Hematopoietic multipotent progenitor cell treated with erythropoietin and hydrocortisone succinate and interleukin-3 and kit ligand, for 15 days (in vitro differentiated cells): ENCODE data around the gene RTN4RL1.

ENCODE experiments used
- DNase-seq: peaks from one replicate; pipeline ENCODE4 v3.0.0-alpha.2; 2015; ENCODE audit warnings: low spot score

Gene RTN4RL1

DNA sequence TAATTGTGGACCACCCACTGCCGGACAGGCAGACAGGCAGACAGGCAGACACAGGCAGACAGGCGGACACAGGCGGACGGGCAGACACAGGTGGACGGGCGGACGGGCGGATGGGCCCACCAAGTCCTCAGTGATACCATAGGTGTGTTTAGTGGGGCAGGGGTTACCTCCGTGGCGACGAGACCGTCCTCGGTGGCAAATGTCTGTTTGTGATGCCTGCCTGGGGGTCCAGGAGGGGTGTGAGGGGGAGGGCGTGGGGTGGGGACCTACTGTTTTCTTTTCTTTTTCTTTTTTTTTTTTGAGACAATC, 76.7 kb downstream of the RTN4RL1 start:
- DNase-seq = no peak

DNA sequence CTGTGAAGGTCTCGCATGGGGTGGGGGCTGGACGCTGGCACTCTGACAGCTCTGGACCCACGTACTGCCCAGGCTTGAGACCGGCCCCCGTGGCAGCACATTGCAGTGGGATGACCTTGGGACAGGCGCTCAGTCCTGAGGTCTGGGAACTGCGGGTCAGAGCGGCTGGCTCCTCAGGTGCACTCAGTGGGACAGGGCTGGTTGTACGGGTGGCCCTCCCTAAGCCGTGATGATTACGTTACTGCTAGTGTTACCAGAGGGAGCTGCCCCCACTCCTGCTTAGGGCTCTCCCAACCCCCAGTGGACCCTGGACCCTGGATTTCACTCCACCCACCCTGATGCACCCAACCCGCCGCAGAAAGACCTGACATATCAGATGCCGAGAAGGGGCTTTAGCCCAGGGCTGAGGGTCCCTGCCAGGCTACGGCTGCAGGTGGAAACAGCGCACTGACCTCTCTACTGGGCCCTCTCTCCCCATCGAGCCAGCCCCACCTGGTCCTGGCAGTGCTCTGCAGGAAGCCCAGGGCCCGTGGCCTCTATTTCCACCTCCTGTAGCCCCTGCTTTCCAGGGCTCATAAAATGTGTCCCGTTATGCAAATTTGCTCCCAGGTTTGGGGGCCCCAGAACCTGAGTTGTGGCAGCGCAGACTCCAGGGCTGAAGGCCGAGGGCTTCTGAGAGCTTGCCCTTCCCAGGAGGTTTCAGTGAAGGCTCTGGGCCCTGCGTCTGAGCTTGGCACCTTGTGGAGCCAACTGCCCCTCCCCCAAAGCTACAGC, 77.2 kb downstream of the RTN4RL1 start:
- no peak for DNase-seq

DNA sequence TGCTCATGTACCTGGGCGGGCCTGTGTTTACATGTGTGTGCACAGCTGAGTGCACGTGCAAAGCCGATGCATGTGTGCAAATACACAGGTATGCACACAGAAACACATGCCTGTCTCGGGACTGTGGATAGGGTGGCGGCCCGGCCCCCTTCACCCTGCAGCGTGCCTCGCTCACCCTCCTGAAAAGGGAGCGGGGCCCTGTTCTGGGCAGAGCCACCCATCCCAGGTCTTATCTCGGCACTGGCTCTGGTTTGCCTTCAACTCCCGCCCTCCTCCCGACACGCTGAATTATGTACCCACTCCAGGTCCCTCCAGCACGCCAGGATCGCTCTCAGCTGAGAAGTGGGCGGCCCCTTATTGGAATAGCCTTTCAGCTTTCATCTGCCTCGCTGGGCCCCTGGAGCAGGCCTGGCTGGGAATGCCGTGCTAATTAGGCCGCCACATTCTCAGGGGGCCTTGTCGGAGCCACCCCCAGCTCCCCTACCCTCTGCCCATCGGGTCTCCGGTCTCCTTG, 77.8 kb downstream of the RTN4RL1 start:
- no peak for DNase-seq

DNA sequence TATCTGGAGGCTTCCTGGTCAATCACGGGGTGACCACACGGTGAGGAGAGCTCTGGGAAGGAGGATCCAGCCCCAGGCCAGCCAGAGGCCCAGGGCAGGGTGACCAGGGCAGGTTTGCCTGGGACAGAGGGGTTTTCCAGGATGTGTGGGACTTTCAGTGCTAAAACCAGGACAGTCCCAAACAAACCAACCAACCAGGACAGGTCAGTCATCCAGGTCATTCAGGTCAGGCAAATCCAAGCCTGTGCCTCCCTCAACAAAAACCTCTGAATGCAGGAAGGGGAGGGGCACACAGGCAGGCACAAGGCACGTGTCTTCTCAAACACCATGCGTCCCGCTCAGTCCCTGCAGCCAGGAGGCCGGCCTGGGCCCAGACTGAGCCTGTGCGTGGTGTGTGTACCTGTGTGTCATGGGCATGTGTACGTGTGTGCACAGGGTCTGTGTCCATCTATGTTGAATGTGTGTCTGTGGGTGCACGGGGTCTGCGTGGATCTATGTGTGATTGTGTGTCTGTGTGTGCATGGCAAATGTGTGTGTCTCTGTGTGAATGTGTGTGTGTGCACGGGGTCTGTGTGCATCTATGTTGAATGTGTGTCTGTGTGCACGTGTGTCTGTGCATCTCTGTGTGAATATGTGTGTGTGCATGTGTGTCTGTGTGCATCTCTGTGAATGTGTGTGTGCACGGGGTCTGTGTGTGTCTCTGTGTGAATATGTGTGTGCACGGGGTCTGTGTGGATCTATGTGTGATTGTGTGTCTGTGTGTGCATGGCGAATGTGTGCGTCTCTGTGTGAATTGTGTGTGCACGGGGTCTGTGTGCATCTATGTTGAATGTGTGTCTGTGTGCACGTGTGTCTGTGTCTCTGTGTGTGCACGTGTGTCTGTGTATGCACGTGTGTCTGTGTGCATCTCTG, 78.9 kb downstream of the RTN4RL1 start:
- no peak for DNase-seq

DNA sequence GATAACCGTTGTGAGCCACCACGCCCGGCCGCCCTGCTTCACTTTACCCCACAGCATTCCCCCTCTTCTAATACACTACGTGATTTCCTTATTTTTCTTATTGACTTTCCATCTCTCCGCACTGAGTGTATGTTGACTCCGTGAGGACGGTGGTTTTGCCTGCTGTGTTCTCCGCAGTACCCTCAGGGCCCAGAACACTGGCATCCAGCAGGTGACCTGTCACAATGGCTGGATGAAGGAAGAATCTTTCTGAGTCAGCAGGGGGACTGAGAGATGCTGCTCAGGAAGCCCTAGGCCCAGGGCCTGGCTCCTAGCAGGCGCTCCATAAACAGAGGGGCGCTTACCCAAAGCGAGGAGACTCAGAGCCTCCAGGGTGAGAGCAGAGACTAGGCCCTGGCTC, 79.5 kb downstream of the RTN4RL1 start:
- no peak for DNase-seq

DNA sequence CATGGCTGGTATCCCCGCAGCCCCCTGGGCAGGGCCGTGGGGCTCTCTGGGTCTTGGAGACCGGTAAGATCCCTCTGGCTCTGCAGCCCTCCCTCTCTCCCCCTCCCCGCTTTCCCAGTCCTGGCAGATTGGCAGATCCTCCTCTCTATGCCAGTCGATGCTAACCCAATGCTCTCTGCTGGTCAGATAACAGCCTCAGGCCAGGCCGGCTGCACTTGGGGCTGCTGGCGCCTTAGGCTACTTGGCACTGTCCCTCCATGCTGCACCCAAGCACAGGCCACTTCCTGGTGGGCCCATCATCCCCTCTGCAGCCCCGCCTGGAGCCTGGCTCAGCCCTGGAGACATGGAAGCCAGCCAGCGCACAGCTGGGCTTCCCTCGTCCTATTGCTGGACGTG, 81.7 kb downstream of the RTN4RL1 start:
- DNase-seq = no peak

DNA sequence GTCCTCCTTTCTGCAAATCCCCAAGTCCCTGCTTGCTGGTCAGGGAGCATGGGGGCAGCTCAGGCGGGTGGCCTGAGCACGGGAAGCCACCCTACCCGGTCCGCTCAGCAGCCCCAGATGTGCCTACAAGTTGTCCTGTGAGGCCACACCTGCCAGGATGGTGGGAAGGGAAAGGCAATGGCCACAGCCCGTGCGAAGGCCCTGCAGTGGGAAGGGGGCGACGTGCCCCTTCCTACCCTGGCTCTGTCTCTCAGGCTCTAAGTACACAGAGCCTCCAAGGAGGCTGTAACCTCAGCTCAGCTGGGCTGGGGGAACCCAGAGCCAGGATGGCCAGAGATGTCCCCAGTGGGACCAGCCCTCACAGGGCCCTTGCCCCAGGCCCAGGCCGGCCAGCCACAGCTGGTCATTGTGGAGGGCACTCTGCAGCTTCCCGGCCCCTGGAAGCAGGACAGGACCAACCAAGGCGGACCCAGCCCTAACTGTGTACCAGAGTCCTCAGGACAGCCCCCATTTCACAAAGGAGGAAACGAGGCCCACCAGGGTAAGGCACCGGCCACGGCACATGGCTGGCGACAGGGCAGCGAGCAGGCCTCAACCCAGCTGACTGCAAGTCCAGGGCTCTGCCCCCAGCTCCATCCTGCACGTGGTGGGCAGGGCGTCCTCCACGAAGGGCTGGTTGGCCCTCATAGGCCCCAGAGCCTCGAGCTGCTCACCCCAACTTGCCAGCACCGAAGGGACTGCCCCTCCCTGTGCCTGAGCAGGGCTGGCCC, 82.3 kb downstream of the RTN4RL1 start:
- DNase-seq = no peak

DNA sequence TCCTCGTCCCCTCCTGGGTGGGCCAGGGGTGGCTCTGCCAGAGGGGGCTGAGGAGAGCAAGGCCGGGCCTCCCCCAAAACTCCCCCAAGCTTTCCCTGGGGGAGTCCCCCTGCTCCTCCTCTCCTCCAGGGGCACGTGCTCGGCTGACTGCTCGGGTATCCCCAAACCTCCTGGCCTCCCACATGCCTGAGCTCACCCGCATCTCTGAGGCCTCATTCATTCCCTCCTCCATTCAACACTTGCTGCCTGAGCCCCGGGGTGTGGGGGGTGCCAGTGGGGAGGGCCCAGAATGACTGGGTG, 83.1 kb downstream of the RTN4RL1 start:
- DNase-seq = no peak

DNA sequence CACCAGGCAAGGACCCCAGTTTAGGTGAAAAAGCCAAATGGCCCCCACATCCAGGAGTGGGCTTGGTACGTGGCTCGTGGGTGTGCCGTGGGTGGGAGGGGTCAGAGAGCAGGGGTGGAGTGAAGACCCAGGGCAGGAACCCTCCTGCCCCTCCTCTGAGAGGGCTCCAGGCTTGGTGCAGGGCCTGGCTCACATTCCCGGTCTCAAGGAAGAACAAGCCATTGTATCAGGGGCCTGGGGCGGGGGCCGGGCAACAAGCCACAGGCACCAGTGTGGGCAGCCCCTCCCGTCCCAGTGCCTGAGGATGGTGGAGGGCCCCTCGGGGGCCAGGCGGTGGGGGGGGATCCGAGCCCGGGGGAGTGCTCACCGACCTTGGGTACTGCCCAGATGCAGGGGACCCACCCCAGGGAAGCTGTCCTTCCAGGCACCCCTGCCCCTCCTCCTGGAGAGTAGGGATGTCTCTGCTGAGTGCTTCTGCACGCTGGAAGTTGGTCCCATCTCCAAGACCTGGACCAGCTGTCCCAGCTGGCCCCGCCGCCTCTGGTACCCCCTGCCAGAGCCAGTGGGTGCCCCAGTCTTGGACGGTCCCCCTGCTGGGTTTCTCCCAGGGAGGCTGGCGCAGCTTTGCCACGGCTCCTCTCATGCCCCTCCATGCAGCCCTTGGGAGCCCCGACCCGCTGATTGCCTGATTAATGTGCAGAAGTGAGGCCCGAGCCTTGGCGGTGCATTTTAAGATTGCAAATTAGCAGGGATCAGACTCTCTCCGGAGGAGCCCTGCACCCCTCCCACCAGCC, 83.7 kb downstream of the RTN4RL1 start:
- DNase-seq = no peak

DNA sequence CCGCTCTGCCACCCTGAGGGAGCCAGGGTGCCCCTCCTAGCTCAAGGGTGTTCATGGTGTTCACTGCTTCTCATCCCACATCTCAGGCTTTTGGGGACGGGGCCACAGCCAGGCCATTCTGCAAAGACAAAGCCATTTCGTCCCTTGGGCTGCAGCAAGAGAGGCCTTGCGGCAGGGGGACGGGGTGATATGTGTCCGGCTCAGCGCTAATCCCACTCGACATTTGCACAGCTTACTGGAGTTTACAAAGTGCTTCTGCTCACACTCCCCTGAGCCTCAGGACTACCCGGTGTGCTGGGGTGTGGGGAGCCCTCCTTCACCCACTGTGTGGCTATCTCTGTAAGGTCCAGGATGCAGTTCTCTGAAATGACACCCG, 84.3 kb downstream of the RTN4RL1 start:
- DNase-seq = no peak

DNA sequence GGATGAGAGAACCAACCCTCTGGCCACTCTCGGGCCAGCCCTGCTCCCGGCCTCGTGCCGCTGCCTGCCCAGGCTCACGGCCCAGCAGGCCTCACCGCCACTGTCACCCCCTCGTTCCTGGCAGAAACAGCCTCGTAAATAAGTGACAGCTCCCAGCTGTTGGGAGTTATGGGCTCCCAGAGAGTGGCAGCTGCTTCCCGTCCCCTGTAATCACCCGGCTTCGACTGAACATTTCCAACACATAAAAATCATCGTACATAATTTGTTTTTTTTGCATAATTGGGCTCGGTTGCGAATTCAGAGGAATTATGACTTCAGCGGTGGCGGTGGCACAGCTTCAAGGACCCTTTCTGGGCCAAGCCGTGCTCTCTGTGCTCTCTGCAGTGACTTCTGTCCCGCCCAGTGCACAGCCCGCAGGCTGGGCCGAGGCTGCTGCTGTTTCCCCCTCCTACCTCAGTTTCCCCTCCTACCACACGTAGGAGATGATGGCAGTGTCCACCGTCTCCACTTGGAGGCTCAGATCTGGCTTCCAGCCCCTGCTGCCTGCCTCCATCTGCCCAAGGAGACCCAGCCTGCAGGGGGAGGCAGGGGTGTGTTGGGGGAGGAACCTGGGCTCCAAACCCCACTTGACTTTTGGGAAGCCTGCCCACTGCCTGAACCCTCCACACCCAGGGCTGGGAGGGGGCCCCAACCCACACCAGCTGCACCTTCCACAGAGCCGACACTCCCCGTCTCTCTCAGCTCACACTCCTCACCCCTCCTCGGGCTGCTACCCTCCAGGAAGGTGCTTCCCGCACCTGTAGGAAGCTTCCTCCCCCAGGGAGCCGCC, 84.9 kb downstream of the RTN4RL1 start:
- no peak for DNase-seq

DNA sequence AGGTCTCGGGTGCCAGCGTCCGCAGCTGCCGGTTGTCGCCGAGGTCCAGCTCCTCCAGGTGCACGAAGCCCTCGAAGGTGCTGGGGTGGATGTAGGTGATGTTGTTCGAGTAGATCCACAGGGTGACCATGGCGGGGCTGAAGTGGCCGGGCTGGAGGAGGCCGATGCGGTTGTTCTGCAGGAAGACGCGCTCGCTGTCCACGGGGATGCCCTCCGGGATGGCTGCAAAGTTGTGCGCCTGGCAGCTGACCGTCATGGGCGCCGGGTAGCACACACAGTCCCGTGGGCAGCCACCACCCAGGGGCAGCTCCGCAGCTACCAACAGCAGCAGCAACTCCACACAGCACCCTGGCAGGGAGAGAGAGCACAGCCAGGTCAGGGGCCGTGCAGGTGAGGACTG, 87.7 kb downstream of the RTN4RL1 start:
- DNase-seq = no peak

DNA sequence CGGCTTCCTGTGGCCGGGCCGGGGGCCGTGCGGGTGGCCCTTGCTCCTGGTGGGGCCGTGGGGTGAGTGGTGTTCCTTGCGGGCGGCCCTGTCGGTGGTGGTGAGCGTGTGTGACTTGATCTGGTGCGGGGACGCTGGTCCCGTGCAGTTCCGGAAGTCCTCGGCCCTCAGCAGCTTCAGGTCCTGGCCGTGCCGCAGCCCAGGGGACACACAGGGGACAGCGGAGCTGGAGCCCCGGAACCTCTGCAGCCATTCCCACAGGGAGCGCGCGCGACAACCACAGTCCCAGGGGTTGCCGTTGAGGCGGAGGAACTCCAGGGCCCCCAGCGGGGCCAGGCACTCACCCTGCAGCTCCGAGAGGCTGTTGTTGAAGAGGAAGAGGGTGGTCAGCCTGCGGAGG, 88.4 kb downstream of the RTN4RL1 start:
- no peak for DNase-seq

DNA sequence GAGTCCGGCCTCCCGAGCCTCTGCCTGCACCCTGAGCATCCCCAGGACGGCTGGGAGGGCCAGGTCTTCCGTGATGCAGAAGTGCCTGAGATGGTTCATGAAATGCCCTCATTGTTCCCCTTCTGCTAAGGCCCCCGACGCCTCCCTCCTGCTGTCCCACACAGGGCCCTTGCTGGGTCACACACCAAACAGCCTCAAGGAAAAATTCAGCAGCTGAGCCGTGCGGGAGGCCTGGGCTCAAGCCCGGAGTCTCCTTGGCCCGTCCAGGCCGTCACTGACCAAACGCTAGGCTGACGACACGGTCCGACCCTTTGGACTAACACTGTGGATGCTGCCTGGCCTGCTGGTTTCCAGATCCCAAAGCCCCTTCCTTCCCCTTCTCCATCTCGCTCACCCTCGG, 90.2 kb downstream of the RTN4RL1 start:
- DNase-seq = no peak

DNA sequence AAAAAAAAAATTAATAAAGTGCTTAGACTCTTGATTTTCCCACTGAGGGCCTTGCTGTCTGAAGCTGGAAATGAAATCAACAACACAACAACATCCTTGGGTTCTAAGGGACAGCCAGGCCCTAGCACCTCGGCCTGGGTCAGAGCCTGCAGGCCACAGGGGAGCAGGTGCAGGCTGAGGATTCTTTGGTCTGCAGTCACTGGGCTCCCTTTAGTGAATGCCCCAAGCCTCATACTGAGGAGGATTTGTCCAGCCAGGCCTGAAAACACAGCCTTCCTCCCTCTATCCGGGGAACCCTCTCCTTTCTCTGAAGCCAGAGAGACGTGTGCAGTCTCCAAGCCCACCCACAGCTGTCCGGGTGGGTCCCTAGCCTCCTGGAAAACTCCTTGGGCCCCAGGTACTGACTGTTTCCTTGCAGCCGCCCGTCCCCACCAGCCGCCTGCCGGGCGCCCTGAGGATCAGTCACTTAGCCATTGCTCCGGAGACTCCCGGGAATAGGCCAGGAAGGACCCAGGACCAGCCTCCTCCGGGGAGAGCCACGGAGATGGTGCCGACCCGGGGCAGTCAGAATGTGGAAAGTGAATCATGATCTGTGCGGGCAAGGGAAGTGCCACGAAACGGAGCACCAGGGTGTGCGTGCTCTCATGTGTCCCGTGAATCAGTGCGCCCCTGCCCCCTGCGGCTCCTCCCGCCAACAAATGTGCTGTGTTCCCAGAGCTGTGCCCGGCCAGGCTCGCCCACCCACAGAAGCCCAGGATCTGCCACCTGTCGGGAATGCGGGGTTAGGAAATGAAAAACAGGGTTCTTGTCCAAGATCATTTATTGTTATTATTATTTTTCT, 91.0 kb downstream of the RTN4RL1 start:
- DNase-seq = no peak

DNA sequence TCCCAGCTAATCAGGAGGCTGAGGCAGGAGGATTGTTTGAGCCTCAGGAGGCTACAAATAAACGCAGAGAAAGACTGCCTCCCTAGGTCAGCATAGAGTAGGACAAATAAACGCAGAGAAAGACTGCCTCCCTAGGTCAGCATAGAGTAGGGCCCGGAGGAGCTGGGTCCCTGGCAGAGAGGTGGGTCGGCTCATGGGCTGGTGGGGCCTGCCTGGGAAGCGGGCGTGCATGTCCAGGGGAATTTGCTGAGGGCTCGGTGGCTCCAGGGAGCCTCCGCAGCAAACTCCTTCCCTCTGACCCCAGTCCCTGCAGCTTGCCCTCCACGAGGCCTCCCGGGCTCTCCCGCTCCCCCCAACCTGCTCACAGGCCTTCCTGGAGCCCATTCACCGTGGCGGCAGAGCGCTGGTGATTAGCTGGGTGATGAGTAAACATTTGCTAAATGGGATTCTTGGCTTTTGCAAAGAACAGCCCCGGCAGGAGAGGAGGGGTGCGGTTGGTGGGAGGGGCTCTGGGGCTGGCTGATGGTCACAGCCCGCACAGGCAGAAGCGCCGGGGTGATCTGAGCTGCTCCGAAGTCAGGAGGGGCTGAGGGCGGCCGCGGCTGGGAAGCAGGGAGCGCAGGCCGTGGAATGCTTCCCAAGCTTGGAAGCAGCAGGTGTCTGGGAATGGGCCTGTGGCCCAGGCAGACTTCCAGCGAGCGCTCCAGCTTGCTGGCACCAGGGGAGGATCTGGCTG, 93.1 kb downstream of the RTN4RL1 start:
- DNase-seq = no peak

DNA sequence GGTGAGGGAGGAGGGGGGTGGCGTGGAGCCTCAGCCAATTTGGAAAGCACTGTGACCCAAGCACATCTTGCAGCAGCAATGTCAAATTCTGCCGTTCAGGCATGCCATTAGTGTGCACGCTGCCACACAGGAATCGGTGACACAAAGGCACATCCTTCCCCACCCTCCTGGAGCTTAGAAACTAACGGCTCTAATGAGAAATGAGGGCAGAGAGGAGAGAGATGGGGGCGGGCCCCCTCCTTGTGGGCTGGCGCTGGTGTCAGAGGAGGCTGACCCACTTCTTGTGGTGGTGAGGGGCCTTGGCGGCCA, 94.8 kb downstream of the RTN4RL1 start:
- no peak for DNase-seq

DNA sequence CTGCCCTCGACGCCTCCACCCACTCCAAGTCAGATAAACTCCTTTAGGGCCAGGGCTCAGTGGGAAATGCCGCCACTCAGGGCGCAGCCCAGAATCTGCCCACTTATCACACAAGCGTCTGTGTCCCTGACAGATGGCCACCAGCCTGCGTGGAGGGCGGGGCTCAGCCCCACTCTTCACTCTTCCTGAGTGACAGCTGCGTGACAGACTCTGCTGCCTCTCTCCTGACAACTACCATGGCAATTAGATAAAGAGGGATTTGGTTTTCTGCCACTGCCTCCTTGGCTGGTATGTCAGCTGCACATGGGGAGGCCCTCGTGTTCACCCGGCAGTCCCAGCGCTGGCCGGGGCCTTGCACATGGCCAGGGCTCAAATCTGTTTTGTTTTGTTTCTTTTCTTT, 96.2 kb downstream of the RTN4RL1 start:
- peak; percentile 30 for DNase-seq

DNA sequence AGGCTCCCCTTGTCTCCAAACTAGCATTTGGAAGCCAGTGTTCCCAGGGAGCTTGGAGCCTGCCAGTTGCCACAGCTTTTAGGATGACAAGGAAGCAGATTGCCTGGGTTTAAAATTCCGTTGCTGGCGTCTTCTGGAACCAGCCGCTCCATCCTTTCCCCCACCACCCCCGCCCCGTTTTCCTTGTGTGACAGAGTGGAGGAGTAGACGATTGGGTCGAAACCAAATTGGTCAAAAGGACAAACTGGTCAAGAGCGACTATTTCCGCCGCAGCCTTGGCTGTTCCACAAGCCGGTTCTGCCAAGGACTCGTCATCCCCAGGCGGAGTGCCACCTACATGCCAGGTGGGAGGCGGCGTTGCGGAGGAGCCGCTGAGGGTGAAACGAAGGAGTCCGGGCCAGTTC, 104.2 kb downstream of the RTN4RL1 start:
- no peak for DNase-seq

DNA sequence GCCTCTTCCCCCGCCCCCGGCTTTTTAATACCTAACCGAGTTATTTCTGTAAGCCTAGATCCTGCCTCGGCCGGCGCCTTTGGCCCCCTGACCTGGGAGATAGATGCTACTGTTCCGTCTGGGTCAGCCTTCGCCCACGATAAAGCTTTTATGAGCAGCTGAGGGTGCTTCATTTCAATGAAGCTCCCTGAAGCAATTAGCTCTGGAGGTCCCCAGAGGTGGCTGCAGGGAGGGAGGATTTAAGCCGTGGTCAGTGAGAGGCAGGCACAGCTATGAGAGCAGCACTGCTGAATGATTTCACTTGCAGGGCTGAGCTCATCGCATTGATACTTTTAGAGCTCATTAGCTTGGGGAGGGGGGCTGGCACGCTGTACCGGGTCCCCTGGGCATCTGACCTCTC, 105.9 kb downstream of the RTN4RL1 start:
- DNase-seq = no peak
